CD4-positive, alpha-beta T cell treated with Interleukin-12 subunit alpha and Interleukin-12 subunit beta, for 1 hour (primary cell): ENCODE results near the gene PHOX2A.
"Not testable (repeated sequence)": the region's sequence is repeated elsewhere in the genome, so short reads cannot be mapped to it uniquely, and the experiment has no call there.

ENCODE experiments used
- DNase-seq: peaks from one replicate; pipeline ENCODE4 v3.0.0-alpha.2; 2020

The PHOX2A gene

DNA sequence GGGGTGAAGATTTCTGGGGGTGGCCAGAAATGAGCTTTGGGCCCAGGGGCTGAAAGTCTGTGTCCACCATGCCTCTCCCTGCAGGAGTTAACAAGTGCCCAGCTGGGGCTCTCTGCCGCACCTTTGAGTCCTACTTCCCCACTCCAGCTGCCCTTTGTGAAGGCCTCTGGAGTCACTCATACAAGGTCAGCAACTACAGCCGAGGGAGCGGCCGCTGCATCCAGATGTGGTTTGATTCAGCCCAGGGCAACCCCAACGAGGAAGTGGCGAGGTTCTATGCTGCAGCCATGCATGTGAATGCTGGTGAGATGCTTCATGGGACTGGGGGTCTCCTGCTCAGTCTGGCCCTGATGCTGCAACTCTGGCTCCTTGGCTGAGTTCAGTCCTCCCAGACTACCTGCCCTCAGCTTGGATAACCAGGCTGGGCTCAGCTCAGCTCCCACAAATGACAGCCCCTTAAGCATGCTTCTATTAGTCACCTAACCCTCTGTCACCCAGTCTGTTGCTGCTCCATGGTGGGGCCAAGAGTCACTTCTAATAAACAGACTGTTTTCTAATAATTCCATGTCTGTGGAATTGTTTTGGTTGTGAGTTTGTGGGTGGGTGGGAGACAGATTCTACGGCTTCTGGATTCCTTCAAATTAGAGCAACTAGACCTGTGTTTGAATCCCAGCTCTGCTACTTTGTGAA is 22.4 kb downstream of the PHOX2A start:
- DNase-seq: no peak

DNA sequence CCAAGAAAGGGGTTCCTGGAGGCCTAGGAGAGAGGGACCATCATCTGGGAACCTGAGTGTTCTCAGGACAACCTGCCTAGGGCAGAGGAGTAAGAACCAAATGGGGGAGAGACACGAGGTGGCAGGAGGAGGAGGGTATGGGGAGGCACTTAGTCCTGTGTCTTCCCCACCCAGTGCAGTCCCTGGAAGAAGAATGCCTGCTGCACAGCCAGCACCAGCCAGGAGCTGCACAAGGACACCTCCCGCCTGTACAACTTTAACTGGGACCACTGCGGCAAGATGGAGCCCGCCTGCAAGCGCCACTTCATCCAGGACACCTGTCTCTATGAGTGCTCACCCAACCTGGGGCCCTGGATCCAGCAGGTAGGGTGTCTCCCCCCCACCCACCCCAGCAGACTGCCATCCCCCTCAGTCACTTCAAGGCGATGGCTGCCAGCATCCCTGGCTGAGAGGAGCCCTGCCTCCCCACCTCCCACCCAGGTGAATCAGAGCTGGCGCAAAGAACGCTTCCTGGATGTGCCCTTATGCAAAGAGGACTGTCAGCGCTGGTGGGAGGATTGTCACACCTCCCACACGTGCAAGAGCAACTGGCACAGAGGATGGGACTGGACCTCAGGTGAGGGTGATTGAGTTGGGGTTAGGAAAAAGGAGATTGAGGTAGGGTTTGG is 23.1 kb downstream of the PHOX2A start:
- no peak for DNase-seq

DNA sequence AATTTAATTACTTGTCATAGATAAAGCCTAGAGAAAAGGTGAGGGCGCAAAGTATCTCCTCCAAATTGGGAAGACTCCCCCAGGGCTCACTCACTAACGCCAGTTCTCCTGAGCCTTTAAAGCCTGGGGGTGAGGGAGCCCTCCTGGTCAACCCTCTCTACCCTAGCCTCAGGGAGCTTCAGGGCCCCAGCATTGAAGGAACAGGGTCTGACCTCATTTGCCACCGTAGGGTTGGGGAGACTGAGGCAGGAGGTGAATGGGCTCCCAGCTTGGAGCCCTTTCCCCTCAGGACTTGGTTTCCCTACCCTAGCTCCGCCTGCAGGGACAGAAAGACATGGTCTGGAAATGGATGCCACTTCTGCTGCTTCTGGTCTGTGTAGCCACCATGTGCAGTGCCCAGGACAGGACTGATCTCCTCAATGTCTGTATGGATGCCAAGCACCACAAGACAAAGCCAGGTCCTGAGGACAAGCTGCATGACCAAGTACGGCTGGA is 25.7 kb downstream of the PHOX2A start:
- DNase-seq: no peak

DNA sequence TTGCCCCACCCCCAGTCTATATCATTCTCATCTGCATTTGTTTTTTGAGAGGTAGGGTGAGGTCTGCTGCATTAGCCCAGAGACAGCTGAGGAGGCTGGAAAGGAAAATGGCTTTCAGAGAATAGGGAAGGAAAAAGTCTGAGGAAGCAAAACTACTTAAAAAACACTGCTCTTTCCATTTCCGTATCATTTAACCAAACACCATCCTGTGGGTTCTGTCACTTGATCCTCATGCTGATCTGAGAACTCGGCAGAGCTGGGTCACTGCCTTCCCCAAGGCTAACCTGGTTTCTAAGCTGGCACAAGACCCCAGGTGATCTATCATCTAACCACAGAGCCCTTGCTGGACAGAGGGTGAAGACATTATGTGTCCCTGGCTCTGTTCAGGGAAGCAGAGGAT is 26.1 kb downstream of the PHOX2A start:
- no peak for DNase-seq

DNA sequence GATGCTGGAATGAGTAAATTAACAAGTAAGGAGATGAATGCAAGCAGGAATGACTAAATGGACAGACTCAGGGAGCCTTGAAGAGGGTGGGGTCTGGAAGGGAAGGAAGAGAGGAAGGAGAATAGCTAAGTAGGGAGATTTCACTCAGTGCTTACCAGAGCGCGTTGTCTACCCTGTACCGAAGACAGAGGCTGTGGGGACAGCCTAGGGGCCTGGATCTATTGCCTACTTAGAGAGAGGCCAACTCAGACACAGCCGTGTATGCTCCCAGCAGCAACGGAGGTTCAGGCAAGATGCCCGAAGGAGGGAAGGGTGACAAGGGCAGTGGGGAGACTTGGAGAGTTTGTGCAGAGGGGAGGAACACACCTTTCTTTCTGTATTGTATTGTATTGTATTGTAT is 27.3 kb downstream of the PHOX2A start, which contains the start of gene FOLR2:
TSS of gene FOLR2 (plus strand) at position 157 of the 400 bp plus-strand sequence. CDS start 1,791 bp downstream, outside the sequence.
- no peak for DNase-seq

DNA sequence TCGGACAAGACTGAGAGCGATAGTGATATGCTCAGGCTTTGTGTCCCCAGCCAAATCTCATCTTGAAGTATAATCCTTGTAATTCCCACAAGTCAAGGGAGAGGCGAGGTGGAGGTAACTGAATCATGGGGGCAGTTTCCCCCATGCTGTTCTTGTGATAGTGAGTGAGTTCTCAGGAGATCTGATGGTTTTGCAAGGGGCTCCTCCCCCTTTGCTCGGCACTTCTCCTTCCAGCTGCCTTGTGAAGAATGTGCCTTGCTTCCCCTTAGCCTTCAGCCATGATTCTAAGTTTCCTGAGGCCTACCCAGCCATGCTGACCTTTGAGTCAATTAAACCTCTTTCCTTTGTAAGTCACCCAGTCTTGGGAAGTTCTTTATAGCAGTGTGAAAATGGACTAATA is 34.9 kb downstream of the PHOX2A start:
- no peak for DNase-seq

DNA sequence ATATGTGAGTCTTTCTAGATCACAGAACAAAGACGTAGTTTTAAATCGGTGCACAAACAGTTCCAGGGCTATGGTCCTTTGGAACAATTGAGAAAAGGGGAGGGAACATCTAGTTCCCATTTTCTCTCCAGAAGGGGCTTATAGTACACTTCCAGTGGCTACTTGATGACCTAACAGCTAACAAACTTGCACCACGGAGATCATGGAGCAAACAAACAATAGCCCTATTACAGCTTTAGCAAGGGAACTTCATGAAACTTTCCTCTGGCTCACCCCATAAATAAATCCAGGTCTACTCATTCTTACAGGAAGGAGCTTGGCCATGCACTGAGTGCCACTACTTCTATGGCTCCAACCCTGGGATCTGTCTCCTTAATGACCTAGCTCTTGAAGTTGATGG is 35.7 kb downstream of the PHOX2A start:
- no peak for DNase-seq

DNA sequence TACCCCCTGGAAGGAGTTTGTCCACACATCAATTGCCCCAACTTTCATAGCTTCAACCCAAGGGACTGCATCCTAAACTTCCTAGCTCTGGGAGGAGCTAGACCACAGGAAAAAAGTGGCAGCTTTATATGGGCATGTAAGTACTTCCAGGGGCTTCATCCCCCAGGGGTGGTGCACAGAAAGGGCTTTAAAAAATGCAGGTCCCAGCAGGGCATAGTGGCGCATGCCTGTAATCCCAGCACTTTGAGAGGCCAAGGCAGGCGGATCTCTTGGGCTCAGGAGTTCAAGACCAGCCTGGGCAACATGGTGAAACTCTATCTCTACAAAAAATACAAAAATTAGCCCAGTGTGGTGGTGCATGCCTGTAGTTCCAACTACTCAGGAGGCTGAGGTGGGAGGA is 37.2 kb downstream of the PHOX2A start:
- not testable (repeated sequence) for DNase-seq

DNA sequence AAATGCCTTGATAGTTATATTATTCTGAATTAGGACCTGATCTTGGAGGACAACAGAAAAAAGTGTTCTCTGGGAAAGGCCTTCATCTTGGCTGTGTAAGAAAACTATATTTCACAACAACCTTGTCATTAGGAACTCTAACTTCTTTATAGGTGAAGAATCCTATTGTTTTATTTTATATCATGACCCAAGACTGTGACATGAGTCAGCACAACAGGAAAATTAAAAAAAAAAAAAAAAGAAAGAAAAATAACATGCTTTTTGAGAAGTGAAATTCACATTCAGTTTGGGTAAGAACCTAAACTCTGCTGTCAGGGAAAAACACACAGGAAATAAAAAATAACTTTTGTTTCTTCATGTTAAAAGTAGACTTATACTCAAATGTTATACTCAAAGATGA is 39.1 kb downstream of the PHOX2A start:
- no peak for DNase-seq

DNA sequence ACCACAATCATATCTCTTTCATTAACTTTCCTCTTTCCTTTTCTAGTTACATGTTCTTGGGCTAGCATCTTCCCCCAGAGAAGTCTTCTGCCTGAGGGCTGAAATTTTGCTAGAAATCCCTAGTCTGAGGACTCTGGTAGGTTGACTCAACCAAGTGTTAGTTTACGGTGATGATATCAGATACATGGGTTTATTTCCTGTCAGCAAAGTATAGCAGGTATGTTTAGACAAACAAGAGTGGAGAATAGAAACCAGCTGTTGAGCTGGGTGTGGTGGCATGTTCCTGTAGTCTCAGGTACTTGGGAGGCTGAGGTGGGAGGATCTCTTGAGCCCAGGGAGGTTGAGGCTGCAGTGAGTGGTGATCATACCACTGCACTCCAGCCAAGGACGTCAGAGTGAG is 40.8 kb downstream of the PHOX2A start:
- DNase-seq: no peak

DNA sequence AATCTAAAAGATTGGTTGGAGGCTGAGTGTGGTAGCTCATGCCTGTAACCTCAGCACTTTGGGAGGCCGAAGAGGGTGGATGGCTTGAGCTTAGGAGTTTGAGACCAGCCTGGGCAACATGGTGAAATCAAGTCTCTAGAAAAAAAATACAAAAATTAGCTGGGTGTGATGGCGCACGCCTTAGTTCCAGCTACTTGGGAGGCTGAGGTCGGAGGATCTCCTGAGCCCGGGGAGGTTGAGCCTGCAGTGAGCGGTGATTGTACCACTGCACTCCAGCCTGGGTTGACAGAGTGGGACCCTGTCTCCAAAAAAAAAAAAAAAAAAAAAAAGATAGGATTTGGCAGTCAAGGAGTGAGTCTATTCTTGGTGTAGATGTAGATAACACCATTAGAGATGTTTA is 41.4 kb downstream of the PHOX2A start:
- DNase-seq: no peak

DNA sequence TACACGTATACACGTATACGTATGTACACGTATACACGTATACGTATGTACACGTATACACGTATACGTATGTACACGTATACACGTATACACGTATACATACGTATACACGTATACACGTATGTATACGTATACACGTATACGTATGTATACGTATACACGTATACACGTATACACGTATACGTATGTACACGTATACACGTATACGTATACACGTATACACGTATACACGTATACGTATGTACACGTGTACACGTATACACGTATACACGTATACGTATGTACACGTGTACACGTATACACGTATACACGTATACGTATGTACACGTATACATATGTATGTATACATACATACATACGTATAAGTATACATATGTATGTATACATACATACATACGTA is 42.5 kb downstream of the PHOX2A start:
- DNase-seq: not testable (repeated sequence)

DNA sequence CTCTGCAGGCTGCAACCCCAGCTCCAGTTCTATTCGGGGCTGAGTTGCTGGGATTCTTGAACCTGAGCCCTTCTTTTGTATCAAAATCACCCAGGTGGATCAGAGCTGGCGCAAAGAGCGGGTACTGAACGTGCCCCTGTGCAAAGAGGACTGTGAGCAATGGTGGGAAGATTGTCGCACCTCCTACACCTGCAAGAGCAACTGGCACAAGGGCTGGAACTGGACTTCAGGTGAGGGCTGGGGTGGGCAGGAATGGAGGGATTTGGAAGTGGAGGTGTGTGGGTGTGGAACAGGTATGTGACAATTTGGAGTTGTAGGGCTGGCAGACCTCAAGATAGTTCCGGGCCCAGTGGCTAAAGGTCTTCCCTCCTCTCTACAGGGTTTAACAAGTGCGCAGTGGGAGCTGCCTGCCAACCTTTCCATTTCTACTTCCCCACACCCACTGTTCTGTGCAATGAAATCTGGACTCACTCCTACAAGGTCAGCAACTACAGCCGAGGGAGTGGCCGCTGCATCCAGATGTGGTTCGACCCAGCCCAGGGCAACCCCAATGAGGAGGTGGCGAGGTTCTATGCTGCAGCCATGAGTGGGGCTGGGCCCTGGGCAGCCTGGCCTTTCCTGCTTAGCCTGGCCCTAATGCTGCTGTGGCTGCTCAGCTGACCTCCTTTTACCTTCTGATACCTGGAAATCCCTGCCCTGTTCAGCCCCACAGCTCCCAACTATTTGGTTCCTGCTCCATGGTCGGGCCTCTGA is 48.3 kb downstream of the PHOX2A start:
- DNase-seq: no peak

DNA sequence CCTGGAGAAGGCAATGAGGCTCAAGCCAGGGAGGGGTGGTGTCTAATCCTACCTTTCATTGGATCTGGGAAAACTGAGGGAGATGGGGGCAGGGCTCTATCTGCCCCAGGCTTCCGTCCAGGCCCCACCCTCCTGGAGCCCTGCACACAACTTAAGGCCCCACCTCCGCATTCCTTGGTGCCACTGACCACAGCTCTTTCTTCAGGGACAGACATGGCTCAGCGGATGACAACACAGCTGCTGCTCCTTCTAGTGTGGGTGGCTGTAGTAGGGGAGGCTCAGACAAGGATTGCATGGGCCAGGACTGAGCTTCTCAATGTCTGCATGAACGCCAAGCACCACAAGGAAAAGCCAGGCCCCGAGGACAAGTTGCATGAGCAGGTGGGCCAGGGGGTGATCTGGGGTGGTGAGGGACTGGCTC is 52.0 kb downstream of the PHOX2A start, which contains the start of gene FOLR1:
TSS of gene FOLR1 (plus strand) at position 180 of the 421 bp plus-strand sequence. CDS start at position 214, 34 bp downstream.
- DNase-seq: no peak

DNA sequence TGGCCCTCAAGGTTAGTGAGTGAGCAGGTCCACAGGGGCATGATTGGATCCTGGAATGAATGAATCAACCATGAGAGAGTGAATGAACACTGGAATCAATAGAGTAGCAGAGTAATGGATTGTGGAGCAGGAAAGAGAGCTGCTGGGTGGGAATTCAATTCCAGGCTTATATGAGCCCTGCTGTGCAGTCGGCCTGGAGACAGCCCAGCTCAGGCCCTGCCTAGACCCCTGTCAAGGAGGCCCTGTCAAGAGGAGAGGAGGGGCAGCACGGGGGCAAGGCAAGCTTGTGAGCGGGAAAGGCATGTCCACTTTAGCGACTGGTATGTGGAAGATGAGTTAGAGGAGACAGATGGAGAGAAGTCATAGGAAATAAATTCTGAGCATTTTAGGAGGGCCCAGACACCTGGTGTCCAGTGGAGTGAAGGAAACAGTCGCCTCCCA is 53.3 kb downstream of the PHOX2A start:
- no peak for DNase-seq

DNA sequence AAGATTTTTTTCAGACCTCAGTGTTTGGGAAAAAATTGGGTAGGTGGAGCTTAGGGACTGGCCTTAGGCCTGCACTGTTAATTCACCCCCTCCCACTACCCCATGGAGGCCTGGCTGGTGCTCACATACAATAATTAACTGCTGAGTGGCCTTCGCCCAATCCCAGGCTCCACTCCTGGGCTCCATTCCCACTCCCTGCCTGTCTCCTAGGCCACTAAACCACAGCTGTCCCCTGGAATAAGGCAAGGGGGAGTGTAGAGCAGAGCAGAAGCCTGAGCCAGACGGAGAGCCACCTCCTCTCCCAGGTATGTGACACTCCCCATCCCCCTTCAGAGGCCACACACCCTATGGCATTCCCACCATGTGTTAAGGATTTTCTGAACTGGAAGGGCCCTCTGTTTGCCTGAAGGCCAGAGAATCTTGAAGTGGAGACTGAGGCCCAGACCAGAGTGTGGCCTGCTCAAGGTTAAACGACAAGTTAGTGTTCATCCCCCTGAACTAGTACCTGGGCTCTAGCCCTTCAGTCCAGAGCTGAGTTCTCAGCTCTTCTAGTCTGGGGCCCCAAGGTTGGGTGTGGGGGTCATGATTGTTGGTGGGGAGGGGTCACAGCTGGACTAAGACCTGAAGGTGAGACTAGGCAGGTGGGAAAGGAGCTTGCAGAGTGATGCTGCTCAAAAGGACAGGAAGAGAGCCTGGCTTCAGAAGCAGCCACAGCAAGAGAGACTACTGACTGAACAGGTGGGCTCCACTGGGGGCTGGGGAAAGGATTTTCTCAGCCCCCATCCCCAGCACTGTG is 54.3 kb downstream of the PHOX2A start:
- no peak for DNase-seq
